ENCODE data around the gene CDH4.

Gene CDH4

DNA sequence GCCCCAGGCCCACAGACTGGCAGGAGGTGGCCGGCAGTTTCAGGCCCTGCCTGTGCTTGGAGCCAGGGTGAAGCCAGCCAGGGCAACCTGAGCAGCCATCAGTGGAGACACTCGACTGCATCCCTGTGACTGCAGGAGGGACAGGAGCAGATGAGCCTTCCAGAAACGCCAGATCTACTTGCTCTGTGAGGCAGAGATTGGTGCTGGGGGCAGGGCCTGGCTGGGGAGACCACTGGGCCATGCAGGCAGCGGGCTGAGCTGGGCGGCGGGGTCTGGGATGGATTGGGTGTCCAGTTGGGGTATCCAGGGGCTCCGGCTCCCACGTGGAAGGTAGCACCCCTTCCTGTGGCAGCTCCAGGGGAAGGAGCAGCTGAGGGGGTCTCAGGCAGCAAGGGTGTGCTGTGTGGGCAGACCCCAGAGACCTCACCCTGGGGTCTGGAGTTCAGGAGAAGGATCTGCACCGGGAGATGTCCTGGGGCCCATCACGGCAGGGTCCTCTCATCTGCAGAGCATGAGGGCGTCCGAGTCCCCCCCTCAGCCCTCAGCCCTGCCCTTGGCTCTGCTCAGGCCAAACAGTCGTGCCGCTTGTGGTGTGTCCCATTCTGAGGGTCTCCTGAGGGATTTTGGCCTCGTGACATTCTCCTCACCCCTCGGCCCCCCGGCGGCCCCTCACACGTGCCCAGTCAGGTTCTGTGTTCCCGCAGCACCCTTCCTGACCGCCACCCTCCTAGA lies 478.7 kb downstream of the CDH4 start:
- Histone ChIP-seq H3K27ac (ENCODE audit: low read depth, low read length) (no peak overlapping the region), H3K4me3 (ENCODE audit: low read depth in 1 of 2, low read length in 2 of 2) (no peak overlapping the region), H3K9ac (ENCODE audit: low read depth in 1 of 2, low read length in 2 of 2) (no peak overlapping the region), H3K4me1 (ENCODE audit: control insufficient read depth in 1 of 2, insufficient read depth in 2 of 2, low read length in 2 of 2) (no peaks in the 10 kb centered on the region), H3K36me3 (ENCODE audit: control insufficient read depth in 1 of 2, insufficient read depth in 2 of 2, low read length in 2 of 2) (no peaks in the 10 kb centered on the region), H3K27me3 (ENCODE audit: control insufficient read depth in 1 of 2, insufficient read depth in 2 of 2, low read length in 2 of 2) (no peaks in the 10 kb centered on the region), H3K9me3 (ENCODE audit: control insufficient read depth in 1 of 2, low read length in 2 of 2) (peaks cover 0 to 6% of the 10 kb centered on the region in 2 donors)

GRCh38 chr20:61731363-61732181 lies 479.5 kb downstream of the CDH4 start:
- Histone ChIP-seq H3K36me3 (ENCODE audit: control insufficient read depth in 1 of 2, insufficient read depth in 2 of 2, low read length in 2 of 2) (no peaks in the 10 kb centered on the region), H3K4me3 (ENCODE audit: low read depth in 1 of 2, low read length in 2 of 2) (no peak overlapping the region), H3K4me1 (ENCODE audit: control insufficient read depth in 1 of 2, insufficient read depth in 2 of 2, low read length in 2 of 2) (no peaks in the 10 kb centered on the region), H3K27ac (ENCODE audit: low read depth, low read length) (no peak overlapping the region), H3K9me3 (ENCODE audit: control insufficient read depth in 1 of 2, low read length in 2 of 2) (peaks cover 0 to 6% of the 10 kb centered on the region in 2 donors), H3K27me3 (ENCODE audit: control insufficient read depth in 1 of 2, insufficient read depth in 2 of 2, low read length in 2 of 2) (no peaks in the 10 kb centered on the region), H3K9ac (ENCODE audit: low read depth in 1 of 2, low read length in 2 of 2) (no peak overlapping the region)

- Histone ChIP-seq H3K36me3 (ENCODE audit: control insufficient read depth in 1 of 2, insufficient read depth in 2 of 2, low read length in 2 of 2) (no peaks in the 10 kb centered on the region), H3K27ac (ENCODE audit: low read depth, low read length) (no peak overlapping the region), H3K27me3 (ENCODE audit: control insufficient read depth in 1 of 2, insufficient read depth in 2 of 2, low read length in 2 of 2) (no peaks in the 10 kb centered on the region), H3K4me1 (ENCODE audit: control insufficient read depth in 1 of 2, insufficient read depth in 2 of 2, low read length in 2 of 2) (no peaks in the 10 kb centered on the region), H3K9me3 (ENCODE audit: control insufficient read depth in 1 of 2, low read length in 2 of 2) (no peaks in the 10 kb centered on the region), H3K9ac (ENCODE audit: low read depth in 1 of 2, low read length in 2 of 2) (no peak overlapping the region), H3K4me3 (ENCODE audit: low read depth in 1 of 2, low read length in 2 of 2) (no peak overlapping the region)
Measured at GRCh38 chr20:61732511-61733210, 480.6 kb downstream of the CDH4 start.

DNA sequence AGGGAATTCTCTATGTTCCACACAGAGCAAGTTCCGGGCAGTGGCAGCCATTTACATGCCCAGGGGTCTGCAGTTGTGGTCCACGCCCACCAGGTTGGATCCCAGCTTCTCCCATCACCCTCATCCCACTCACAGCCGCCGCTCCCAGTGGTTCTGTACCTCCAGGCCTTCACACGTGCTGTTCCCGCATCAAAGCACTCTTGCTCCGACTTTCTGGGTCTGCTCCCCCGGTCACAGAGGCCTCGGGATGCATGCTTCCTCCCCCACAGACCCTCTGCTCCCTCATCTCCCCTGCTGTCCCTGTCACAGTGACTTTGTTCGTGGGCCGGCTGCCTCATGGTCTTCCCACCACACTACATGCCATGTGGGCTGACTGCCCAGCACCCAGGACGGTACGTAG lies 481.2 kb downstream of the CDH4 start:
- H3K27ac ChIP-seq (ENCODE audit: low read depth, low read length), result no peak overlapping the region
- H3K9me3 ChIP-seq (ENCODE audit: control insufficient read depth in 1 of 2, low read length in 2 of 2), result no peaks in the 10 kb centered on the region
- H3K36me3 ChIP-seq (ENCODE audit: control insufficient read depth in 1 of 2, insufficient read depth in 2 of 2, low read length in 2 of 2), result no peaks in the 10 kb centered on the region
- H3K27me3 ChIP-seq (ENCODE audit: control insufficient read depth in 1 of 2, insufficient read depth in 2 of 2, low read length in 2 of 2), result no peaks in the 10 kb centered on the region
- no peak overlapping the region for H3K4me3 ChIP-seq (ENCODE audit: low read depth in 1 of 2, low read length in 2 of 2)
- no peaks in the 10 kb centered on the region for H3K4me1 ChIP-seq (ENCODE audit: control insufficient read depth in 1 of 2, insufficient read depth in 2 of 2, low read length in 2 of 2)
- H3K9ac ChIP-seq (ENCODE audit: low read depth in 1 of 2, low read length in 2 of 2), result no peak overlapping the region

GRCh38 chr20:61733891-61734732 lies 482.1 kb downstream of the CDH4 start:
- Histone ChIP-seq H3K9ac (ENCODE audit: low read depth in 1 of 2, low read length in 2 of 2) (no peak overlapping the region), H3K27me3 (ENCODE audit: control insufficient read depth in 1 of 2, insufficient read depth in 2 of 2, low read length in 2 of 2) (no peaks in the 10 kb centered on the region), H3K4me1 (ENCODE audit: control insufficient read depth in 1 of 2, insufficient read depth in 2 of 2, low read length in 2 of 2) (no peaks in the 10 kb centered on the region), H3K4me3 (ENCODE audit: low read depth in 1 of 2, low read length in 2 of 2) (no peak overlapping the region), H3K27ac (ENCODE audit: low read depth, low read length) (no peak overlapping the region), H3K9me3 (ENCODE audit: control insufficient read depth in 1 of 2, low read length in 2 of 2) (no peaks in the 10 kb centered on the region), H3K36me3 (ENCODE audit: control insufficient read depth in 1 of 2, insufficient read depth in 2 of 2, low read length in 2 of 2) (no peaks in the 10 kb centered on the region)

- H3K36me3 ChIP-seq (ENCODE audit: control insufficient read depth in 1 of 2, insufficient read depth in 2 of 2, low read length in 2 of 2), result no peaks in the 10 kb centered on the region
- H3K4me3 ChIP-seq (ENCODE audit: low read depth in 1 of 2, low read length in 2 of 2), result no peak overlapping the region
- H3K9me3 ChIP-seq (ENCODE audit: control insufficient read depth in 1 of 2, low read length in 2 of 2), result no peaks in the 10 kb centered on the region
- H3K9ac ChIP-seq (ENCODE audit: low read depth in 1 of 2, low read length in 2 of 2), result no peak overlapping the region
- H3K27me3 ChIP-seq (ENCODE audit: control insufficient read depth in 1 of 2, insufficient read depth in 2 of 2, low read length in 2 of 2), result no peaks in the 10 kb centered on the region
- no peak overlapping the region for H3K27ac ChIP-seq (ENCODE audit: low read depth, low read length)
- no peaks in the 10 kb centered on the region for H3K4me1 ChIP-seq (ENCODE audit: control insufficient read depth in 1 of 2, insufficient read depth in 2 of 2, low read length in 2 of 2)
Measured at GRCh38 chr20:61734733-61735502, 482.9 kb downstream of the CDH4 start.

GRCh38 chr20:61735503-61735785 lies 483.4 kb downstream of the CDH4 start:
- no peaks in the 10 kb centered on the region for H3K36me3 ChIP-seq (ENCODE audit: control insufficient read depth in 1 of 2, insufficient read depth in 2 of 2, low read length in 2 of 2)
- no peak overlapping the region for H3K4me3 ChIP-seq (ENCODE audit: low read depth in 1 of 2, low read length in 2 of 2)
- H3K9me3 ChIP-seq (ENCODE audit: control insufficient read depth in 1 of 2, low read length in 2 of 2), result no peaks in the 10 kb centered on the region
- H3K27me3 ChIP-seq (ENCODE audit: control insufficient read depth in 1 of 2, insufficient read depth in 2 of 2, low read length in 2 of 2), result no peaks in the 10 kb centered on the region
- no peak overlapping the region for H3K27ac ChIP-seq (ENCODE audit: low read depth, low read length)
- peaks cover 0 to under 1% of the 10 kb centered on the region in 2 donors for H3K4me1 ChIP-seq (ENCODE audit: control insufficient read depth in 1 of 2, insufficient read depth in 2 of 2, low read length in 2 of 2)
- H3K9ac ChIP-seq (ENCODE audit: low read depth in 1 of 2, low read length in 2 of 2), result no peak overlapping the region

GRCh38 chr20:61736001-61736635 lies 484.1 kb downstream of the CDH4 start:
- H3K9ac ChIP-seq (ENCODE audit: low read depth in 1 of 2, low read length in 2 of 2), result no peak overlapping the region
- no peaks in the 10 kb centered on the region for H3K9me3 ChIP-seq (ENCODE audit: control insufficient read depth in 1 of 2, low read length in 2 of 2)
- no peak overlapping the region for H3K27ac ChIP-seq (ENCODE audit: low read depth, low read length)
- no peaks in the 10 kb centered on the region for H3K36me3 ChIP-seq (ENCODE audit: control insufficient read depth in 1 of 2, insufficient read depth in 2 of 2, low read length in 2 of 2)
- no peaks in the 10 kb centered on the region for H3K27me3 ChIP-seq (ENCODE audit: control insufficient read depth in 1 of 2, insufficient read depth in 2 of 2, low read length in 2 of 2)
- peaks cover 0 to 3% of the 10 kb centered on the region in 2 donors for H3K4me1 ChIP-seq (ENCODE audit: control insufficient read depth in 1 of 2, insufficient read depth in 2 of 2, low read length in 2 of 2)
- H3K4me3 ChIP-seq (ENCODE audit: low read depth in 1 of 2, low read length in 2 of 2), result no peak overlapping the region

DNA sequence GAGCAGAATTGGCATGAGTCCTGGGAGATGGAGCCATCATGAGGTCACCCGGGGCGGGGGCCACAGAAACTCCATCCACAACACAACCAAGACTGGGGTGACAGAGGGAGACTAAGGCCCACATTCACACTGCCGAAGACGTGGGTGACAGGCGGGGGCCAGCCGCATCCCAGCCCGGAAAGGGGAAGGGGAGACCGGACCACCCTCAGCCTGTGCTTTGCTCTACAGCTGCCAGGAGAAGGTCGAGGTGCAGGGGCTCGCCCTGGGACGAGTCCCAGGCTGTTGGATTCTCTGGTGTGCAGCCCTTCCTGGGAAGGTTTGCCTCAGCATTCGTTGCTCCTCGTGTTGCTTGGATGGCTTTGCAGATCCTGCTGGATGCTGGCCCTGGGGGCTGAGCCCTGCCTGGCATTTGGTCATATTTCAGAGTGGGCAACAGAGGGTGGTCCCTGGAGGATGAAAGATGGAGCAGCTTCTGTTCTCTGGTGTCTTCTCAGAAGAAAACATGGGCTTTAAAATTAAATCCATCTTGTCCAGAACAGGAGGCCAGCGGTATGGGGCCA lies 484.8 kb downstream of the CDH4 start:
- Histone ChIP-seq H3K4me1 (ENCODE audit: control insufficient read depth in 1 of 2, insufficient read depth in 2 of 2, low read length in 2 of 2) (peaks cover 0 to 3% of the 10 kb centered on the region in 2 donors), H3K36me3 (ENCODE audit: control insufficient read depth in 1 of 2, insufficient read depth in 2 of 2, low read length in 2 of 2) (no peaks in the 10 kb centered on the region), H3K27ac (ENCODE audit: low read depth, low read length) (no peak overlapping the region), H3K27me3 (ENCODE audit: control insufficient read depth in 1 of 2, insufficient read depth in 2 of 2, low read length in 2 of 2) (no peaks in the 10 kb centered on the region), H3K9me3 (ENCODE audit: control insufficient read depth in 1 of 2, low read length in 2 of 2) (no peaks in the 10 kb centered on the region), H3K4me3 (ENCODE audit: low read depth in 1 of 2, low read length in 2 of 2) (no peak overlapping the region), H3K9ac (ENCODE audit: low read depth in 1 of 2, low read length in 2 of 2) (no peak overlapping the region)
